Measurements from ENCODE around the gene CAMK2D. TPM values are rescaled to one million over a fixed set of nuclear protein-coding genes. Genes with fewer than 3 reads are reported as not detected.

CAMK2D gene
- total RNA-seq, 2 experiments from 2014 or later, result 104 to 120 TPM

DNA sequence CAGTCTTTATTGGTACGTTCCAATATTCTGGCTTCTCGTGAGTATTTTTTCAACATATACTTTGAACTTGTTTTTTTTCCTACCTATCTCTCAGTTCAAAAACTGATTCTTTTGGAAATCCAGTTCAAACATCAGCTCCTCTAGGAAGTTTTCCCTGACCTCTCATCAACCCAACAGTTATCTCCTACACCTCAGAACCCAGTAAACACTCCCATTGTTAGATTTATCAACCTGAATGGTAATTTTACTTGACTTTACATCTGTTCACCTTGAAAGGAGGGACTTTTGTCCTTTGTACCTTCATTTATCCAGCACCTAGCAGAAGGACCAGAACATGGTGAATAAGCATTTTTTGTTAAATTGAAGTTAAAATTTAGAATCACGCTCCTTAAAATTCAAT, 13.6 kb downstream of the CAMK2D start:
- 0 out of 2 replicates have a peak, but pooled peaks cover 4% of the 10 kb centered on the region for H4K20me1 ChIP-seq (ENCODE audit: insufficient read depth, low read length)
- no peaks in the 10 kb centered on the region for H3K9me3 ChIP-seq (ENCODE audit: low read length)
- intact Hi-C loops (cut with micrococcal nuclease; ENCODE audit: unreplicated experiment), result no loop called here
- DNase-seq (ENCODE audit: low spot score), result no peak
- CTCF ChIA-PET (ENCODE audit: unreplicated experiment), result no interaction called here
- no peak overlapping the region for H3K4me2 ChIP-seq (ENCODE audit: low read length)
- BruUV-seq (replicated peaks), result no TSS peak
- peaks cover 84% of the 10 kb centered on the region for H3K36me3 ChIP-seq (ENCODE audit: insufficient read depth, low read length)
- POLR2A ChIA-PET, result interaction anchor here (0.6 kb wide), 1 partner anchor 18 kb away, joined by 3 read pairs; no protein-coding TSS in a partner anchor
- H3K4me1 ChIP-seq (ENCODE audit: insufficient read depth, low read length, poor library complexity, severe bottlenecking), result no peaks in the 10 kb centered on the region
- no peak overlapping the region for H3K4me3 ChIP-seq (ENCODE audit: low read depth, low read length, poor library complexity, severe bottlenecking)
- TF ChIP-seq, protein P1, sequence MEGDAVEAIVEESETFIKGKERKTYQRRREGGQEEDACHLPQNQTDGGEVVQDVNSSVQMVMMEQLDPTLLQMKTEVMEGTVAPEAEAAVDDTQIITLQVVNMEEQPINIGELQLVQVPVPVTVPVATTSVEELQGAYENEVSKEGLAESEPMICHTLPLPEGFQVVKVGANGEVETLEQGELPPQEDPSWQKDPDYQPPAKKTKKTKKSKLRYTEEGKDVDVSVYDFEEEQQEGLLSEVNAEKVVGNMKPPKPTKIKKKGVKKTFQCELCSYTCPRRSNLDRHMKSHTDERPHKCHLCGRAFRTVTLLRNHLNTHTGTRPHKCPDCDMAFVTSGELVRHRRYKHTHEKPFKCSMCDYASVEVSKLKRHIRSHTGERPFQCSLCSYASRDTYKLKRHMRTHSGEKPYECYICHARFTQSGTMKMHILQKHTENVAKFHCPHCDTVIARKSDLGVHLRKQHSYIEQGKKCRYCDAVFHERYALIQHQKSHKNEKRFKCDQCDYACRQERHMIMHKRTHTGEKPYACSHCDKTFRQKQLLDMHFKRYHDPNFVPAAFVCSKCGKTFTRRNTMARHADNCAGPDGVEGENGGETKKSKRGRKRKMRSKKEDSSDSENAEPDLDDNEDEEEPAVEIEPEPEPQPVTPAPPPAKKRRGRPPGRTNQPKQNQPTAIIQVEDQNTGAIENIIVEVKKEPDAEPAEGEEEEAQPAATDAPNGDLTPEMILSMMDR (conservative IDR thresholded peaks at IDR 0.05; ENCODE audit: low read length), result no peak
- TF ChIP-seq EZH2phosphoT487 (IDR thresholded peaks at IDR 0.05; ENCODE audit: borderline replicate concordance, low read depth, low read length), result no peak
- H3K27ac ChIP-seq (ENCODE audit: low read depth, low read length, poor library complexity, severe bottlenecking), result no peak overlapping the region
- peaks cover 90% of the 10 kb centered on the region for H3K79me2 ChIP-seq (ENCODE audit: insufficient read depth, low read depth, low read length)
- H2AFZ ChIP-seq (ENCODE audit: low read length), result no peak overlapping the region
- H3K9me2 ChIP-seq (ENCODE audit: insufficient read depth, low read length), result no peaks in the 10 kb centered on the region

DNA sequence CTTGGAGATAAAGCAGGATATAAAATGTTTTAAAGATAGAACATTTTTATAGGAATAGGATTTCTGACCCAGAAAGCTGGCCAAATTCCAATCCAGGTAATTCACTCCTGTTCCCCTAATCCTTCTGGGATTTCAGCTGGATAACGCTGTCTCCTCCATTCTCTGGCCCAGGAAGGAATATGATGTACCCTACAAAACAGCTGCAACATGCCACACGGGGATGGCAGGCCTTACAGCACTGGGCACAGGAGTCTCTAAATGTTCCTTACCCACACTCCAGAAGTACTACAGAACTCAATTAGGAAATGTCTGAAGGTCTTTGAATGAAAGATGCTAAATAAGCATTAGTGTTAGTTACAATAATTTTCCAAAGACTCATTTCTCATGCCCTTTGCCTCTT, 15.8 kb downstream of the CAMK2D start:
- ChIA-PET POLR2A (interaction anchor here (0.5 to 1.2 kb wide), 2 partner anchors 15 to 933 kb away, joined by 5 to 8 read pairs; no protein-coding TSS in a partner anchor), CTCF (ENCODE audit: unreplicated experiment) (no interaction called here)
- Histone ChIP-seq H3K4me1 (ENCODE audit: insufficient read depth, low read length, poor library complexity, severe bottlenecking) (no peaks in the 10 kb centered on the region), H3K36me3 (ENCODE audit: insufficient read depth, low read length) (peaks cover 86% of the 10 kb centered on the region), H3K9me2 (ENCODE audit: insufficient read depth, low read length) (no peaks in the 10 kb centered on the region), H4K20me1 (ENCODE audit: insufficient read depth, low read length) (0 out of 2 replicates have a peak, but pooled peaks cover 2% of the 10 kb centered on the region), H3K9me3 (ENCODE audit: low read length) (no peaks in the 10 kb centered on the region), H3K4me2 (ENCODE audit: low read length) (no peak overlapping the region), H3K27ac (ENCODE audit: low read depth, low read length, poor library complexity, severe bottlenecking) (no peak overlapping the region), H2AFZ (ENCODE audit: low read length) (no peak overlapping the region), H3K79me2 (ENCODE audit: insufficient read depth, low read depth, low read length) (peaks cover 89% of the 10 kb centered on the region; the same call in 1 of the 2 replicates), H3K4me3 (ENCODE audit: low read depth, low read length, poor library complexity, severe bottlenecking) (no peak overlapping the region)
- no peak for DNase-seq (ENCODE audit: low spot score)
- no TSS peak for BruUV-seq (replicated peaks)
- TF ChIP-seq, protein P1 (conservative IDR thresholded peaks at IDR 0.05; ENCODE audit: low read length), result no peak
- no peak for TF ChIP-seq EZH2phosphoT487 (IDR thresholded peaks at IDR 0.05; ENCODE audit: borderline replicate concordance, low read depth, low read length)
- intact Hi-C loops (cut with micrococcal nuclease; ENCODE audit: unreplicated experiment), result no loop called here

DNA sequence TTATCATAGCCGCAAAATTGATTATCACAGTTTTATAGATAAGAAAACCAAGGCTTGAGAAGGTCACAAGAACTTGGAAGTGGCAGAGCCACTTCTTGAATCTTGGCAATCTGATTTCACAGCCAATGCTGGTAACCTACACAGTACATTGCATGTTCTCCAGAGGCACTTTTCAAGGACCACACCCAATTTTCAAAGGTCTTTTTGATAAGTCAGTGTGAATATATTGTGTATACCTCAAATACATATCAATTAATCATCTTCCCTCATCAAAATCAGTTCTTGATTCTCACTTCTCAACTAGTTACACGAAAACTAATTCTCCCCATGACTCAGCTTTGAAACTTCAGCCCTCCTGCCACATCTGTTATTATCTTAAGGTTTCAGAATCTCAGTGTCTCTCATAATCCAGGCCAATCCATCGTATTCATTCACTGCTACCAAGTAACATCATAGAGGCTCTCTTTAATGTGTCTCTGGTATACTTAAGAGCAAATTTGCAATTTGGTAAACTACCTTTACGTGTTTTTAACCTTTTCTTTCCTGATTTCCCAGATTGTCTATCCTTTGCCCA, 16.8 kb downstream of the CAMK2D start:
- Histone ChIP-seq H3K4me3 (ENCODE audit: low read depth, low read length, poor library complexity, severe bottlenecking) (no peak overlapping the region), H3K36me3 (ENCODE audit: insufficient read depth, low read length) (peaks cover 86% of the 10 kb centered on the region), H3K4me1 (ENCODE audit: insufficient read depth, low read length, poor library complexity, severe bottlenecking) (peaks cover 4% of the 10 kb centered on the region), H3K27ac (ENCODE audit: low read depth, low read length, poor library complexity, severe bottlenecking) (no peak overlapping the region), H4K20me1 (ENCODE audit: insufficient read depth, low read length) (no peaks in the 10 kb centered on the region), H3K79me2 (ENCODE audit: insufficient read depth, low read depth, low read length) (peaks cover 89% of the 10 kb centered on the region), H3K9me2 (ENCODE audit: insufficient read depth, low read length) (no peaks in the 10 kb centered on the region), H3K9me3 (ENCODE audit: low read length) (no peaks in the 10 kb centered on the region), H2AFZ (ENCODE audit: low read length) (no peak overlapping the region), H3K4me2 (ENCODE audit: low read length) (no peak overlapping the region)
- DNase-seq (ENCODE audit: low spot score), result no peak
- intact Hi-C loops (cut with micrococcal nuclease; ENCODE audit: unreplicated experiment), result no loop called here
- TF ChIP-seq EZH2phosphoT487 (IDR thresholded peaks at IDR 0.05; ENCODE audit: borderline replicate concordance, low read depth, low read length), result no peak
- TF ChIP-seq, protein P1 (conservative IDR thresholded peaks at IDR 0.05; ENCODE audit: low read length), result no peak
- no TSS peak for BruUV-seq (replicated peaks)
- ChIA-PET POLR2A (interaction anchor here (1.2 kb wide), 1 partner anchor 16 kb away, joined by 5 read pairs; no protein-coding TSS in a partner anchor), CTCF (ENCODE audit: unreplicated experiment) (no interaction called here)

Data from OCI-LY7 (cell line).